GM20000 (cell line): Measurements from ENCODE around the gene AKAP8.
"Not testable (repeated sequence)": the region's sequence is repeated elsewhere in the genome, so short reads cannot be mapped to it uniquely, and the experiment has no call there.

Experiments
- DNase-seq: peaks from one replicate; pipeline ENCODE4 v3.0.0; 2012; ENCODE audit warnings: low spot score
- CTCF ChIP-seq: IDR thresholded peaks from 2 replicates; pipeline ENCODE4 v1.5.1; 2012; ENCODE audit warnings: mild to moderate bottlenecking, control low read depth; ENCODE audit errors: extremely low read depth, missing control alignments

The AKAP8 gene

DNA sequence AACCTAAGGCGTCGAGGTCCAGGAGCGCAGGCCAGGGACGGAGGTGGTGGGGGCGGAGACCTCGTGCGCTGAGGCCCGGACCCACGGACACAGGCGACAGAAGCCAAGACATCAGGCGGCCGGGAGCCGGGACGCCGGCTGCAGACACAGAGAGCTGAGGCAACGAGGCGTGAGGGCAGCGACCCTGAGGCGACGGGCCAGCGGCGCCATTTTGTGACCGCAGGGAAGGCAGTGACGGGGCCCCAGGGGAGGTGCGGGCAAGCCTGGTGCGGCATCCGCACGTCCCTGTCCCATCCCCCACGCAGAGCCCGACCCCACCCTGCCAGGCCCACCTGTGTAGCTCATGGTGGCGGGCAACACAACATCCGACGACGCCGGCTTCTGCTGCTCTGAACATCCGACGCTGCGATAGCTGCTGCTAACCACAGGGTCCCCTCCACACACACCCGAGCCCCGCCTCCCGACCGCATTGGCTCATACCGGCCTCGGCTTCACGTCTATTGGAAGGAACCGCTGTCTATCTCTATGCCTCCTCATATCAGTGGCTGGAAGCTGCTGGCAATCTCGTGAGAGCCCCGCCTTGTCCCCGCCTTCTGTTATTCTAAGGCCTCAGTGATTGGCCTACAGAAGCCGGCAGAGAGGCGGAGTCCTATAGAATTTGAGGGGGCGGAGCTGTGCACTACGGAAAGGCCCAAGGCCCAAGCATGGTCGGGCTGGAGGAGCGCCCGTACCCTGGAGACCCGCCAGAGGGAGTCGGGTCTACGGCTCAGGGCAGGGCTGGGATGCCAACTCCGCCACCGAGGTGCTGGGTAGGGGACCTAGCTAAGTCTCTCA, 39.2 kb upstream of the AKAP8 start, which contains the start of gene AKAP8L:
TSS of gene AKAP8L (minus strand) at position 410 of the 834 bp plus-strand sequence. CDS start at position 345, 65 bp downstream.
- peak; percentile 65 for TF ChIP-seq CTCF
- peak; percentile 99 for DNase-seq

GRCh38 chr19:15418231-15418578, 38.6 kb upstream of the AKAP8 start:
- TF ChIP-seq CTCF: no peak
- DNase-seq: no peak

GRCh38 chr19:15417699-15418098, 38.1 kb upstream of the AKAP8 start:
- no peak for DNase-seq
- TF ChIP-seq CTCF: no peak

GRCh38 chr19:15412832-15413231, 33.2 kb upstream of the AKAP8 start:
- no peak for TF ChIP-seq CTCF
- DNase-seq: no peak

DNA sequence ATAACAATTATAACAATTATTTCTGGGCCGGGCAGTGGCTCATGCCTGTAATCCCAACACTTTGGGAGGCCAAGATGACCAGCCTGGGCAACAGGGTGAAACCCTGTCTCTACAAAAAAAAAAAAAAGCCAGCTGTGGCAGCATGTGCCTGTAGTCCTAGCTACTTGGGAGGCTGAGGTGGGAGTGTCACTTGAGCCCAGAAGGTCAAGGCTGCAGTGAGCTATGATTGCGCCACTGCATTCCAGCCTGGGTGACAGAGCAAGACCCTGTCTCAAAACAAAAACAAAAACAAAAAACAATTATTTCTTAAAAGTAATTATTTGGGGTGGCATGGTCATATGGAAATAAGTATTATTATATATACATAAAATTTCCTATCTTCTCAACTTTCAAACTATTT, 31.8 kb upstream of the AKAP8 start:
- DNase-seq: not testable (repeated sequence)

DNA sequence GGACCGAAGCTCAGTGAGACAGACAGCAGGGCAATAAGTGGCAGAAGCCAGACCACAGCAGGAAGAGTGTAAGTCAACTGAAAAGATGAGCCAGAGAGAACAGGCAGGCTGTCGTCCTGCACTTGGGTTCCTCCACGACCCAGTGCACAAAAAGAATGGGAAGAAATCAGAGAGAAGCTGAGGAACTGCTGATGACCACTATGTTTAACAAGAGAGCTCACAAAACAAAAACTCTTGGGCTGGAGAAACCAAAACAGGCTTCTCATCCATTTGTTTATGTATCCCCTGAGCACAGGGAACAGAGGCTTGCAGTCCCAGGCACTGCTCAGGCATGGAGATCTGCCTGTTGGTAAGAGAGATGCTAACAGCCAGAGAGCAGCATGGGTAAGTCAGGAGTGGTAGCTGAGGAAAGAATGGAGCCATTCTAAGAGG, 25.2 kb upstream of the AKAP8 start:
- TF ChIP-seq CTCF: no peak
- DNase-seq: no peak

GRCh38 chr19:15404097-15404779, 24.7 kb upstream of the AKAP8 start:
- no peak for TF ChIP-seq CTCF

More at GRCh38 chr19:15404097-15404779, 24.7 kb upstream of the AKAP8 start:
- no peak for DNase-seq
